Spleen (tissue), 11 donors: ENCODE results near the gene HOXB4. TPM values are rescaled to one million over a fixed set of nuclear protein-coding genes. Genes with fewer than 3 reads are reported as not detected.

Experiments
- DNase-seq: peaks from one replicate; pipeline ENCODE4 v3.0.0-alpha.2; 2020
- H3K27ac ChIP-seq, 8 donors: fragments of 200-600 bp; sonication (generic) in 7 of 8; 1 replicate in 4 of 8; 2 replicates in 4 of 8; pipeline versions ENCODE4 v1.5.0 to v1.8.0; 2016 to 2021; ENCODE audit warnings: inconsistent platforms in 4 of 8, mild to moderate bottlenecking in 4 of 8, moderate library complexity in 1 of 8
- H3K27me3 ChIP-seq, 7 donors: fragments of 200-600 bp; sonication (generic) in 6 of 7; replicated peaks in 1 of 7; 1 replicate in 4 of 7; 2 replicates in 3 of 7; pipeline versions ENCODE4 v1.5.0 to v1.8.0; 2016 to 2021; ENCODE audit warnings: inconsistent platforms in 3 of 7, mild to moderate bottlenecking in 1 of 7
- H3K36me3 ChIP-seq, 6 donors: fragments of 200-600 bp; sonication (generic) in 5 of 6; 1 replicate in 4 of 6; 2 replicates in 2 of 6; pipeline versions ENCODE4 v1.5.0 to v1.8.0; 2016 to 2021; ENCODE audit warnings: inconsistent platforms in 2 of 6
- H3K4me1 ChIP-seq, 6 donors: fragments of 200-600 bp; sonication (generic) in 5 of 6; 1 replicate in 3 of 6; 2 replicates in 3 of 6; pipeline versions ENCODE4 v1.5.0 to v1.8.0; 2016 to 2021; ENCODE audit warnings: inconsistent platforms in 3 of 6
- H3K4me3 ChIP-seq, 8 donors: fragments of 200-600 bp; sonication (generic) in 7 of 8; 1 replicate in 4 of 8; 2 replicates in 4 of 8; pipeline versions ENCODE4 v1.5.0 to v1.8.0; 2016 to 2021; ENCODE audit warnings: inconsistent platforms in 4 of 8, mild to moderate bottlenecking in 4 of 8, moderate library complexity in 2 of 8
- H3K9me3 ChIP-seq, 8 donors: fragments of 200-600 bp; sonication (generic) in 7 of 8; 1 replicate in 4 of 8; 2 replicates in 4 of 8; pipeline versions ENCODE4 v1.5.0 to v1.8.0; 2016 to 2021; ENCODE audit warnings: inconsistent platforms in 4 of 8
- CTCF ChIP-seq, 11 experiments: fragments of 200-600 bp in 7 of 11; fragments of 450-650 bp in 4 of 11; sonication (generic) in 4 of 11; IDR thresholded peaks in 8 of 11; conservative IDR thresholded peaks in 3 of 11; 1 replicate in 7 of 11; 2 replicates in 4 of 11; pipeline versions ENCODE4 v1.4.0 to v1.8.0; 2016 to 2021; ENCODE audit warnings: antibody characterized with exemption in 11 of 11, inconsistent platforms in 4 of 11, mild to moderate bottlenecking in 1 of 11
- POLR2A ChIP-seq, 3 donors: fragments of 450-650 bp; IDR thresholded peaks; one replicate each; pipeline ENCODE4 v1.5.1; 2017; ENCODE audit warnings: antibody characterized with exemption in 3 of 3, mild to moderate bottlenecking in 1 of 3
- POLR2AphosphoS5 ChIP-seq, 3 donors: sonication (generic); formaldehyde crosslinking; IDR thresholded peaks; one replicate each; pipeline ENCODE4 v1.5.1; 2017; ENCODE audit warnings: antibody characterized with exemption in 3 of 3
- whole genome bisulfite sequencing, 5 donors: extraction: QIAGEN DNeasy Blood & Tissue Kit in 3 of 5; methylation state at CpG; one replicate each; pipeline versions ENCODE4 v1.1.5 to v1.1.7; 2013 to 2018; 5-methylcytosine and 5-hydroxymethylcytosine counted together
- intact Hi-C: fragments of 100-400 bp; cut with DNase I; formaldehyde crosslinking; loops from one replicate; pipeline ENCODE4 v1.15.0; 2023; ENCODE audit warnings: low total_unique reads
- polyA plus RNA-seq, 3 donors: library from polyadenylated mRNA; stranded (reverse); fragments of 200-250 nt; gene quantifications; one replicate each; pipeline ENCODE4 v1.2.1, GENCODE V29; 2013
- total RNA-seq, 7 donors: library from RNA; depleted of rRNA in 3 of 7; stranded (reverse); fragments of >200 nt in 3 of 7; fragmentation: NEBNext Ultra II Directional in 4 of 7; extraction: Animal tissue kit (Norgen Biotek cat#: 25700) in 4 of 7; gene quantifications; one replicate each; pipeline versions ENCODE4 v1.1.0 to v1.2.1, GENCODE V29; 2016 to 2021
- donor health status: healthy with polysubstance abuse.
- donor health status: DM: no; HTN: no; CAD: no; lungs with moderate emphysema.
- donor health status: DM: no; HTN: no; CAD: no.
- donor health status: Bipolar disorder and iron deficiency.
- donor health status: healthy.
- donor health status: DM: no; HTN: no; CAD: no.
- donor health status: DM: yes; HTN: yes; CAD: no.

Gene HOXB4
- total and polyA plus RNA-seq, 10 donors: 1.9 to 6.4 (median 2.7) TPM

GRCh38 chr17:48551214-48551555 lies 27.0 kb downstream of the HOXB4 start:
- H3K36me3 ChIP-seq: peaks cover 0 to 17% (median 0%) of the 10 kb centered on the region in 6 donors
- peaks cover 0 to 46% (median 6%) of the 10 kb centered on the region in 7 donors for H3K27me3 ChIP-seq
- DNase-seq: no peak
- intact Hi-C loops: no loop called here
- H3K9me3 ChIP-seq: no peaks in the 10 kb centered on the region
- WGBS, 5 donors: 78 to 94% (median 87%) methylated on average over 19 of the region's 19 CpGs
- no peak overlapping the region for H3K4me3 ChIP-seq
- H3K27ac ChIP-seq: peak overlapping the region in 7 of 8 donors; percentile 13 to 94 (median 53)
- no peak for TF ChIP-seq POLR2AphosphoS5 (IDR thresholded peaks at IDR 0.05)
- TF ChIP-seq POLR2A (IDR thresholded peaks at IDR 0.05): no peak
- no peak for TF ChIP-seq CTCF (IDR thresholded peaks at IDR 0.05 in 8 of 11, conservative IDR thresholded peaks at IDR 0.05 in 3 of 11)
- peaks cover 0 to 50% (median 14%) of the 10 kb centered on the region in 6 donors for H3K4me1 ChIP-seq

- Histone ChIP-seq H3K4me3 (peak overlapping the region in 1 of 8 donors; percentile 7), H3K4me1 (peaks cover 0 to 50% (median 11%) of the 10 kb centered on the region in 6 donors), H3K27me3 (peaks cover 0 to 46% (median 2%) of the 10 kb centered on the region in 7 donors), H3K9me3 (no peaks in the 10 kb centered on the region), H3K36me3 (peaks cover 0 to 17% (median 0%) of the 10 kb centered on the region in 6 donors), H3K27ac (peak overlapping the region in 6 of 8 donors; percentile 46 to 94 (median 76))
- WGBS, 5 donors: 79 to 90% (median 89%) methylated on average over 55 to 70 of the region's 70 CpGs
- TF ChIP-seq POLR2A (IDR thresholded peaks at IDR 0.05) (no peak), POLR2AphosphoS5 (IDR thresholded peaks at IDR 0.05) (peak in 1 of 3 donors; percentile 5)
- intact Hi-C loops: no loop called here
- no peak for DNase-seq
Observed at GRCh38 chr17:48550502-48551213, 27.5 kb downstream of the HOXB4 start.

GRCh38 chr17:48549914-48550501 lies 28.1 kb downstream of the HOXB4 start:
- DNase-seq: no peak
- TF ChIP-seq POLR2AphosphoS5 (IDR thresholded peaks at IDR 0.05) (no peak), POLR2A (IDR thresholded peaks at IDR 0.05) (no peak), CTCF (IDR thresholded peaks at IDR 0.05 in 8 of 11, conservative IDR thresholded peaks at IDR 0.05 in 3 of 11) (no peak)
- peak overlapping the region in 1 of 8 donors; percentile 7 for H3K4me3 ChIP-seq
- intact Hi-C loops: no loop called here
- peak overlapping the region in 6 of 8 donors; percentile 46 to 94 (median 76) for H3K27ac ChIP-seq
- 81 to 90% (median 88%) methylated on average over 18 of the region's 18 CpGs for WGBS, 5 donors
- H3K9me3 ChIP-seq: no peaks in the 10 kb centered on the region
- peaks cover 0 to 46% (median 0%) of the 10 kb centered on the region in 7 donors for H3K27me3 ChIP-seq
- peaks cover 0 to 17% (median 0%) of the 10 kb centered on the region in 6 donors for H3K36me3 ChIP-seq
- peaks cover 0 to 52% (median 11%) of the 10 kb centered on the region in 6 donors for H3K4me1 ChIP-seq

GRCh38 chr17:48549281-48549630 lies 28.9 kb downstream of the HOXB4 start:
- no peak for TF ChIP-seq POLR2AphosphoS5 (IDR thresholded peaks at IDR 0.05)
- TF ChIP-seq CTCF (IDR thresholded peaks at IDR 0.05 in 8 of 11, conservative IDR thresholded peaks at IDR 0.05 in 3 of 11): no peak
- TF ChIP-seq POLR2A (IDR thresholded peaks at IDR 0.05): no peak
- no peaks in the 10 kb centered on the region for H3K9me3 ChIP-seq
- WGBS, 5 donors: 69 to 80% (median 73%) methylated on average over 3 of the region's 3 CpGs
- H3K4me3 ChIP-seq: no peak overlapping the region
- H3K36me3 ChIP-seq: peaks cover 0 to 17% (median 0%) of the 10 kb centered on the region in 6 donors
- intact Hi-C loops: no loop called here
- H3K27me3 ChIP-seq: peaks cover 0 to 46% (median 5%) of the 10 kb centered on the region in 7 donors
- peak overlapping the region in 7 of 8 donors; percentile 57 to 94 (median 88) for H3K27ac ChIP-seq
- DNase-seq: no peak
- H3K4me1 ChIP-seq: peaks cover 0 to 59% (median 16%) of the 10 kb centered on the region in 6 donors
